ENCODE results near the gene CAMK2A.

DNA sequence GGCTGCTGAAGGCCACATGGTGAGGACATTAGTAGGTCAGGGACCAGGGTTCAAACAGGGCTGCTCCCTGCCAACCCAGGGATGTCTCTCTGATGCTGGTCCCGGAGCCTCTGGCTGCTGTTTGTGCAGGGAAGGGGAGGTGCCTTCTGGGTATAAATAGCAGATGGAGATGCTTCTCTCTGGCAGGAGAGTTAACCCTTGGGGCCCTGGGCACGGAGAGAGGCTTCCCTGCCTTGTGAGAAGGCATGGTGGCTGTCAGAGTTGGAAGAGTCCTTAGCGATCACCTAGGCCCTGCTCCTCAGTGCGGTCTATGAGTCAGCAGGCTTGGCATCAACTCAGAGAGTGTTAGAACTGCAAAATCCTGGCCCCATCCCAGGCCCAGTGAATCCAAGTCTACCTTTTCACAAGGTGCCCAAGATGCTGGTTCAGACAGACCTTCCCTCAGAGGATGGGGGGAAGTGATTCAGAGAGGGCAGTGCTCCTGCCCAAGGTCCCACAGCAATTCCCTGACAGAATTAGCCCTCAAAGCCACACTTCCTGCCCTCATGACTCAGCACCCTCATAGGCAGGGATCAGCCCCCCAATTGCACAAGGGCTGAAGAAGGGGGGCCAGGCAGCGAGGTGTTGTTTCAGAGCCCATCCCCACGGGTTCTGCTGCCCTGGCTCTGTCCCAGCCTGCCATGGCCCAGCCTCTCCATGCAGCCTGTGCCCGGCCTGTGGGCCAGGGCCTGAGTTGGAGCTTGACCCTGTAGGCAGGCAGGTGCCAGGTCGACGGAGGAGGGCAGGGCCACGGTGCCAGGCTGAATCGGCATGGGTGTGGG, 25.6 kb downstream of the CAMK2A start:
- TF ChIP-seq, protein P1, sequence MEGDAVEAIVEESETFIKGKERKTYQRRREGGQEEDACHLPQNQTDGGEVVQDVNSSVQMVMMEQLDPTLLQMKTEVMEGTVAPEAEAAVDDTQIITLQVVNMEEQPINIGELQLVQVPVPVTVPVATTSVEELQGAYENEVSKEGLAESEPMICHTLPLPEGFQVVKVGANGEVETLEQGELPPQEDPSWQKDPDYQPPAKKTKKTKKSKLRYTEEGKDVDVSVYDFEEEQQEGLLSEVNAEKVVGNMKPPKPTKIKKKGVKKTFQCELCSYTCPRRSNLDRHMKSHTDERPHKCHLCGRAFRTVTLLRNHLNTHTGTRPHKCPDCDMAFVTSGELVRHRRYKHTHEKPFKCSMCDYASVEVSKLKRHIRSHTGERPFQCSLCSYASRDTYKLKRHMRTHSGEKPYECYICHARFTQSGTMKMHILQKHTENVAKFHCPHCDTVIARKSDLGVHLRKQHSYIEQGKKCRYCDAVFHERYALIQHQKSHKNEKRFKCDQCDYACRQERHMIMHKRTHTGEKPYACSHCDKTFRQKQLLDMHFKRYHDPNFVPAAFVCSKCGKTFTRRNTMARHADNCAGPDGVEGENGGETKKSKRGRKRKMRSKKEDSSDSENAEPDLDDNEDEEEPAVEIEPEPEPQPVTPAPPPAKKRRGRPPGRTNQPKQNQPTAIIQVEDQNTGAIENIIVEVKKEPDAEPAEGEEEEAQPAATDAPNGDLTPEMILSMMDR (IDR thresholded peaks at IDR 0.05) = no peak
- no peak for TF ChIP-seq POLR2A (IDR thresholded peaks at IDR 0.05)
